Fibroblast of lung (primary cell): ENCODE measurements around the gene PLEKHJ1. TPM values are rescaled to one million over a fixed set of nuclear protein-coding genes. Genes with fewer than 3 reads are reported as not detected.

Experiments
- DNase-seq, 2 donors: peaks; one replicate each; pipeline versions ENCODE4 v3.0.0 to v3.0.0-alpha.2; 2010; ENCODE audit warnings: low read depth in 2 of 2
- H2AFZ ChIP-seq: 2 replicates; pipeline ENCODE4 v1.5.1; 2012; ENCODE audit warnings: low read length, control low read depth, inconsistent platforms
- H3K27ac ChIP-seq: 2 replicates; pipeline ENCODE4 v1.5.1; 2011; ENCODE audit warnings: low read length, control low read depth; ENCODE audit not compliant: insufficient read depth
- H3K27me3 ChIP-seq: 2 replicates; pipeline ENCODE4 v1.5.1; 2011; ENCODE audit warnings: mild to moderate bottlenecking, low read length; ENCODE audit not compliant: control insufficient read depth, insufficient read depth
- H3K36me3 ChIP-seq: 2 replicates; pipeline ENCODE4 v1.5.1; 2011; ENCODE audit warnings: low read length; ENCODE audit not compliant: control insufficient read depth, insufficient read depth
- H3K4me1 ChIP-seq: 2 replicates; pipeline ENCODE4 v1.5.1; 2011; ENCODE audit warnings: low read length; ENCODE audit not compliant: control insufficient read depth, insufficient read depth; ENCODE audit errors: extremely low read depth
- H3K4me2 ChIP-seq: 2 replicates; pipeline ENCODE4 v1.5.1; 2011; ENCODE audit warnings: low read length, control low read depth; ENCODE audit not compliant: insufficient read depth; ENCODE audit errors: extremely low read depth
- H3K4me3 ChIP-seq, 4 experiments: fragments of 200-600 bp in 1 of 4; sonication (generic) in 1 of 4; replicated peaks in 1 of 4; 2 replicates each; pipeline ENCODE4 v1.5.1; 2011 to 2016; ENCODE audit warnings: low read length in 4 of 4, low read depth in 3 of 4, mild to moderate bottlenecking in 3 of 4, control low read depth in 2 of 4, inconsistent platforms in 1 of 4, mixed read lengths in 1 of 4; ENCODE audit not compliant: insufficient read depth in 1 of 4; ENCODE audit errors: control extremely low read depth in 1 of 4
- H3K79me2 ChIP-seq: 2 replicates; pipeline ENCODE4 v1.5.1; 2012; ENCODE audit warnings: mild to moderate bottlenecking, low read length, inconsistent platforms; ENCODE audit not compliant: control insufficient read depth, insufficient read depth
- H3K9ac ChIP-seq: 2 replicates; pipeline ENCODE4 v1.5.1; 2011; ENCODE audit warnings: mild to moderate bottlenecking, low read length, control low read depth; ENCODE audit not compliant: insufficient read depth
- H3K9me3 ChIP-seq: 2 replicates; pipeline ENCODE4 v1.5.1; 2012; ENCODE audit warnings: low read depth, low read length; ENCODE audit not compliant: control insufficient read depth, insufficient read depth
- H4K20me1 ChIP-seq: 2 replicates; pipeline ENCODE4 v1.5.1; 2011; ENCODE audit warnings: low read length; ENCODE audit not compliant: control insufficient read depth, insufficient read depth; ENCODE audit errors: extremely low read depth
- EZH2 ChIP-seq: IDR thresholded peaks from 2 replicates; pipeline ENCODE4 v1.5.1; 2012; ENCODE audit warnings: low read length, control low read depth, mild to moderate bottlenecking; ENCODE audit errors: missing control alignments
- polyA plus RNA-seq, 2 donors: library from polyadenylated mRNA; depleted of rRNA in 1 of 2; stranded (reverse) in 1 of 2; unstranded in 1 of 2; fragments of >200 nt; gene quantifications; 2 replicates each; pipeline ENCODE4 v1.2.1, GENCODE V29; 2011 to 2012; ENCODE audit warnings: missing spikeins in 1 of 2
- total RNA-seq: library from RNA; depleted of rRNA; stranded (reverse); fragments of >200 nt; gene quantifications from 2 replicates; pipeline ENCODE4 v1.2.1, GENCODE V29; 2014
- TF ChIP-seq, protein P1 (sequence below), 2 donors: IDR thresholded peaks in 1 of 2; conservative IDR thresholded peaks in 1 of 2; 1 replicate in 1 of 2; 2 replicates in 1 of 2; pipeline ENCODE4 v1.5.1; 2011 to 2012; ENCODE audit warnings: low read length in 2 of 2, control low read depth in 1 of 2, inconsistent platforms in 1 of 2, low read depth in 1 of 2, mild to moderate bottlenecking in 1 of 2

Gene PLEKHJ1
- total and polyA plus RNA-seq, 2 donors (not counting 1 experiment from before 2014, with no cell fraction given), result 34.9 to 61.3 TPM

GRCh38 chr19:2239771-2240770 is 3.9 kb upstream of the PLEKHJ1 start:
- H3K4me2 ChIP-seq, result peak overlapping the region; percentile 93
- peak overlapping the region; percentile 48 for H3K27ac ChIP-seq
- no peaks in the 10 kb centered on the region for H3K9me3 ChIP-seq
- peak; percentile 43 to 65 for DNase-seq
- H4K20me1 ChIP-seq, result peaks cover 4% of the 10 kb centered on the region
- H3K9ac ChIP-seq, result peak overlapping the region; percentile 55
- TF ChIP-seq EZH2, result no peak
- TF ChIP-seq, protein P1, sequence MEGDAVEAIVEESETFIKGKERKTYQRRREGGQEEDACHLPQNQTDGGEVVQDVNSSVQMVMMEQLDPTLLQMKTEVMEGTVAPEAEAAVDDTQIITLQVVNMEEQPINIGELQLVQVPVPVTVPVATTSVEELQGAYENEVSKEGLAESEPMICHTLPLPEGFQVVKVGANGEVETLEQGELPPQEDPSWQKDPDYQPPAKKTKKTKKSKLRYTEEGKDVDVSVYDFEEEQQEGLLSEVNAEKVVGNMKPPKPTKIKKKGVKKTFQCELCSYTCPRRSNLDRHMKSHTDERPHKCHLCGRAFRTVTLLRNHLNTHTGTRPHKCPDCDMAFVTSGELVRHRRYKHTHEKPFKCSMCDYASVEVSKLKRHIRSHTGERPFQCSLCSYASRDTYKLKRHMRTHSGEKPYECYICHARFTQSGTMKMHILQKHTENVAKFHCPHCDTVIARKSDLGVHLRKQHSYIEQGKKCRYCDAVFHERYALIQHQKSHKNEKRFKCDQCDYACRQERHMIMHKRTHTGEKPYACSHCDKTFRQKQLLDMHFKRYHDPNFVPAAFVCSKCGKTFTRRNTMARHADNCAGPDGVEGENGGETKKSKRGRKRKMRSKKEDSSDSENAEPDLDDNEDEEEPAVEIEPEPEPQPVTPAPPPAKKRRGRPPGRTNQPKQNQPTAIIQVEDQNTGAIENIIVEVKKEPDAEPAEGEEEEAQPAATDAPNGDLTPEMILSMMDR (conservative IDR thresholded peaks at IDR 0.05 in 1 of 2, IDR thresholded peaks at IDR 0.05 in 1 of 2; ENCODE audit: low read depth in 1 of 2, low read length in 2 of 2), result no peak
- H2AFZ ChIP-seq, result no peak overlapping the region
- H3K79me2 ChIP-seq, result peaks cover 83% of the 10 kb centered on the region
- no peaks in the 10 kb centered on the region for H3K27me3 ChIP-seq
- H3K36me3 ChIP-seq, result peaks cover 19% of the 10 kb centered on the region
- peaks cover 11% of the 10 kb centered on the region for H3K4me1 ChIP-seq
- H3K4me3 ChIP-seq, result peak overlapping the region; percentile 60 to 77 (median 68)

- Histone ChIP-seq H3K4me3 (peak overlapping the region; percentile 60 to 77 (median 68)), H3K27me3 (no peaks in the 10 kb centered on the region), H3K9ac (no peak overlapping the region), H3K4me1 (peaks cover 11% of the 10 kb centered on the region), H3K27ac (peak overlapping the region; percentile 48), H3K9me3 (no peaks in the 10 kb centered on the region), H4K20me1 (peaks cover 4% of the 10 kb centered on the region), H2AFZ (no peak overlapping the region), H3K36me3 (peaks cover 14% of the 10 kb centered on the region), H3K79me2 (peaks cover 89% of the 10 kb centered on the region), H3K4me2 (peak overlapping the region; percentile 93)
- TF ChIP-seq, protein P1 (conservative IDR thresholded peaks at IDR 0.05 in 1 of 2, IDR thresholded peaks at IDR 0.05 in 1 of 2; ENCODE audit: low read depth in 1 of 2, low read length in 2 of 2), result no peak
- TF ChIP-seq EZH2, result no peak
- no peak for DNase-seq
These were observed 3.0 kb upstream of the PLEKHJ1 start for GRCh38 chr19:2239173-2239572.

DNA sequence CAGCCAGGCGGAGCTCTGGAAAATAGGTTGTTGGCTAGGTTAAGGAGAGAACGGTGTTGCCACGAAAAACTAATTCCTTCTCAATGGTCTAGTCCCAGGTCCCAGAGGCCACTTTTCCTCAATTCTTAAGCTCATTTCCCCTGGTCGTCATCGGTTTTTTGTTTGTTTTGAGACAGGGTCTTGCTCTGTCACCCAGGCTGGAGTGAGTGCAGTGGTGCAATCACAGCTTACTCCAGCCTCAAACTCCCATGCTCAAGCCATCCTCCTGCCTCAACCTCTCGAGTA is 1.7 kb upstream of the PLEKHJ1 start:
- peak overlapping the region; percentile 65 to 92 (median 77) for H3K4me3 ChIP-seq
- H3K4me2 ChIP-seq, result peak overlapping the region; percentile 55
- no peaks in the 10 kb centered on the region for H3K9me3 ChIP-seq
- H3K9ac ChIP-seq, result no peak overlapping the region
- peaks cover 11% of the 10 kb centered on the region for H3K4me1 ChIP-seq
- H3K27ac ChIP-seq, result no peak overlapping the region
- no peak overlapping the region for H2AFZ ChIP-seq
- H3K36me3 ChIP-seq, result peaks cover 16% of the 10 kb centered on the region
- no peaks in the 10 kb centered on the region for H3K27me3 ChIP-seq
- DNase-seq, result no peak
- H3K79me2 ChIP-seq, result peaks cover 88% of the 10 kb centered on the region
- no peak for TF ChIP-seq EZH2
- TF ChIP-seq, protein P1 (conservative IDR thresholded peaks at IDR 0.05 in 1 of 2, IDR thresholded peaks at IDR 0.05 in 1 of 2; ENCODE audit: low read depth in 1 of 2, low read length in 2 of 2), result no peak
- peaks cover 4% of the 10 kb centered on the region for H4K20me1 ChIP-seq
